GDM1 (cell line): ENCODE results near the gene MYZAP.

Experiments used
- DNase-seq: peaks from one replicate; lab custom pipeline; 2025; lab: John Stamatoyannopoulos, UW

Gene MYZAP

GRCh38 chr15:57562196-57562769, 29.4 kb upstream of the MYZAP start:
- no peak for DNase-seq

DNA sequence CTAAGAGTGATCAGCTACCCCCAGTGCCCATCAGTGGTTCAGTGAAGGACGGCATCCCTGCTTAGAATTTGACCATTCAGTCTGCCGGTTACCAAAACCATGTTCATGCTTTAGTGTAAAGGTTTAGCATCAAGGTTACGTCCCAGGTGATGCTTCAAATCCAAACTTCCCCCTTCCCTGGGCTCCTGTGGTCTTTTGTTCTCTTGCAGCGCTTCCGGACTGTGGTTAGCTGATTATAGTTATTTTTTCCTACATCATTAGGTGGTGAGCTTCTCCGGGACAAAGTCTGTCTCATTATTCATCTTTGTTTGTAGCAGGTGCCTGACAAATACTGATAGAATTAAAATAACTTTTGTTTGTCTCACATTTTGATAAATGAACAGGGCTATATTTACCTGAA, 28.3 kb upstream of the MYZAP start:
- DNase-seq: no peak

DNA sequence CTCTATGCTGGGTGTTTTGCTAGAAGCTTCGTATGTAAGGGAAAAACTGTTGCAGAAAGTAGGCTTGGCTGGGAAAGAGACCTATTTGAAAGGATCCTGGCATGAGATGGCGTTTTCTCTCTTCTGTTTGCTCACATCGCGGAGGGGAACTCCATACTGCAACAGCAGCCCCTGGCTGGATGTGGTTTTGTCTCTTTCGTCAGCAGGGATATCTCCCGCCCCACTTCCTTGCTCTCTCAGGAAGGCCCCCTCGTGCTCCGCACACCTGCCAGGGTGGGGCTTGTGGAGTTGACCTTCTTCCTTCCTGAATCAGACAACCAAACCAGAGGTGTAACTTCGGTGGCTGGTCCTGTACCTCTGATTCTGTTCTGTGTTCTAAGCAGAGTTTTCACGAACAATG, 26.4 kb upstream of the MYZAP start:
- DNase-seq: no peak

DNA sequence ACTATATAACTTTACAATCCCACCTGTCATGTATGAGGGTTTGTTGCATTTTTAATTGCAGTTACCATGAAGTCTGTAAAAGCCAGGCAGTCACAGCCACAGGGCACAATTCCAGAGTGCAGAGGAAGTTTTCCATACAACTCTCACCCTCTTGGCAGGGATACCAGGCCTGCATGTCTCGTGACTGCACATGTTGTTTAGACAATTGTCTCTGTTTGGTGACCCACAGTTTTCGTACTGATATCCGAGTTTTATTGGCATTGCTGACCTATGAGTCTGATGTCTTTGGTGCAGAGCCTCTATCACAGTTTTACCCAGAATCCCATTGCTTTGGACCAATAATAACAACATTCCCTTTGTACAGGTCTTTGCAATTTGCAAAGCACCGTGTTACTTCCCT, 24.9 kb upstream of the MYZAP start:
- no peak for DNase-seq

GRCh38 chr15:57567891-57568290, 23.8 kb upstream of the MYZAP start:
- no peak for DNase-seq

DNA sequence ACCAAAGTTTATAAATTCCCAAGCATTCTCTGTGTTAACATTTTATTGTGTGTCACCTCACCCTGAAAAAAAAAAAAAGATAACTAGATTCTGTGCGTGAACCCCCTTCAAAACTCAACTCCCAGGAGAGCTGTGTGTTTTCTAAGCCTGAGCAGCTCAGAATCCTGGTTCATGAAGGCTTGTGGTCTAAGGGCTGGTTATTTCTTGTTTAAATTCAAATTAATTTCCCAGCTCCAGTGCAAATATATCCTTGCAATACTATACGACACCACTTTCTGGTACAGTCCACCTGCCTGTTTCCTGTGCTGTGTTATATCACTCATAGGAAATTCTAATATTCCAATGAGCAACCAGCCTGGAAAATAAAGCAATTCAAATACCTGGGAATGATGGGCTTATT, 23.4 kb upstream of the MYZAP start:
- no peak for DNase-seq

DNA sequence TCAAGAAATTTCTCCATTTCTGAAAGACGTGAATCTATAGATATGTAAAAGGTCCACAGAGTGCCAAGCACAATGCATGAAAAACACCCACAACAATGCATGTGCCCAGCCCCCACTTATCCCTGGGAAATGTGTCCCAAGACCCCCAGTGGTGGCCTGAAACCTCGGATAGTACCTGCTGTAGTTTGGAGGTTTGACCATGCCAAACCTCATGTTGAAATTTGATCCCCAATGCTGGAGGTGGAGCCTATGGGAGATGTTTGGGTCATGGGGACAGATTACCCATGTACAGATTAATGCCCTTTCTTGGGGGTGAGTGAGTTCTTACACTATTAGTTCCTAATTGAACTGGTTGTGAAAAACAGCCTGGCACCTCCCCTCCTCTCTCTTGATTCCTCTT, 21.4 kb upstream of the MYZAP start:
- no peak for DNase-seq

- no peak for DNase-seq
These were observed 20.7 kb upstream of the MYZAP start for GRCh38 chr15:57570994-57571393.

- DNase-seq: no peak
These were observed 20.0 kb upstream of the MYZAP start for GRCh38 chr15:57571725-57572124.

DNA sequence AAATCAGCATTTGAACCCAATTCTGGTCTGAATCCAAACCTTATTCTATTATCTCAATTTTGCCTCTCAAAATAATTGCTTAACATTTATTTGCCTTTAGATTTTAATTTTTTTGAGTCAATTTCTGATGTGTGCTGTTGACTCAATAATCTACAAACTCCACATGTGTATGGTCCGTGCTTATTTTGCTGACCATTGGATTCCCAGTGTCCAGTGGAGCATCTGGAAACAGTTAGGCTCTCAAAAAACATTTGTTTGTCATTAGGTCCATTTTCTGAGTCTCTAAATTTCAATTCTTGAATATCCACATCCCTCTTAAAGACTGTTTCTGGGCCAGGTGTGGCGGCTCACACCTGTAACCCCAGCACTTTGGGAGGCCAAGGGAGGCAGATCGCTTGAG, 19.2 kb upstream of the MYZAP start:
- DNase-seq: no peak

DNA sequence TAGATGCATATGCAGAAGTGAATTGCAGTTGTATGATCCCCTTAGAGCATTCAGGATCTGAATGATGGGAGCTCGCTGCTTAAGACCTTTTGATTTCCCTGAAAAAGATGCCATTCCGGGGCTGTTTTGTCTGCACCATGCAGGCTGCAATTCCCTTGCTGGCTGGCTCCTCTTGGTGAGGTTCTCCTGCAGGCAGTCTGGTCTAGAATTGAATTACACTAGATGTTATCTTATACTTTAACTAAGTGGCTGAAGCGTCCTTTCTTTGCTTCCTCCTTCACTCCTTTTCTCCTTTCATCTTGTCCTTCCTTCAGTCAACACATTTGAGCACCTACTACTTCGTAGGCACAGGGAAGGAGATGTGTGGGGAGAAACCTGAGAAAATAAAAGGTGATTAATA, 18.6 kb upstream of the MYZAP start:
- no peak for DNase-seq

- DNase-seq: no peak
These were observed 16.3 kb upstream of the MYZAP start for GRCh38 chr15:57575363-57575762.

- DNase-seq: no peak
These were observed 13.3 kb upstream of the MYZAP start for GRCh38 chr15:57578288-57578900.

DNA sequence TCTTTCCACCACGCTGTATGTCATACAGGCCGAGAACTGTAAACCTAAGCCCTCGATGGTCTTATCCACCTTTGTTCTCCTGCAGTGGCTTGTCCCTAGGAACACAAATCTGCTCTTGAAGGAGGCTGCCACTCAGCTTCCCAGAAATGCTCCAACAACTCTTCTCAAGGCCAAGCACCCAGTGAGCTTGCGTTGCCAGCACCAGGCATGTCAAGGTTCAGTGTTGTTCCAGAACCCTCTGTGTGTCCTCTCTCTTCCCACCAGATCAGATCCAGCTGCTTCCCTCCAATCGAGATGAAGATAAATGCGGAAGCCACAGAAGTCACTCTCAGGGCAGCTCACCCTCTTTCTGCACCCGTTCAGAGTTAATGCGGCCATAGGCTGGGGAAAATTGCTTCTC, 11.3 kb upstream of the MYZAP start:
- no peak for DNase-seq

DNA sequence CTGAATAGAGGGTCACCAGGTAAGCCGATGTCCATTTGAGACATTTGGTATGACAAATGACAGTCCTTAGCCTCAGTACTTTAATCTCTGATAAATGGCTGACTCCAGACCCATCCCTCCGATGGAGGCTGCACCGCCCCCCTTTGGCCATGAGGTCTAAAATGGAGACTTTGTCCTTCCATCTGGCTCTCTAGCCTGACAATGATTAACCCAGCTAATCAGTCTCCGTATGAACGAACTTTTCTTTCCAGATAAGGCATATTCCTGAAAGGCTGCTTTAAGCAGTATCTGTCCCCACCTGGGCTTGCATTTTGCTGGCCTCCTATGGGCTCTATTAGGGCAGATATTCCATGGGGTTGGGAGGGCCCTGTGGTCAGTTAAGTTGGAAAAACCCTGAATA, 10.8 kb upstream of the MYZAP start:
- DNase-seq: no peak

DNA sequence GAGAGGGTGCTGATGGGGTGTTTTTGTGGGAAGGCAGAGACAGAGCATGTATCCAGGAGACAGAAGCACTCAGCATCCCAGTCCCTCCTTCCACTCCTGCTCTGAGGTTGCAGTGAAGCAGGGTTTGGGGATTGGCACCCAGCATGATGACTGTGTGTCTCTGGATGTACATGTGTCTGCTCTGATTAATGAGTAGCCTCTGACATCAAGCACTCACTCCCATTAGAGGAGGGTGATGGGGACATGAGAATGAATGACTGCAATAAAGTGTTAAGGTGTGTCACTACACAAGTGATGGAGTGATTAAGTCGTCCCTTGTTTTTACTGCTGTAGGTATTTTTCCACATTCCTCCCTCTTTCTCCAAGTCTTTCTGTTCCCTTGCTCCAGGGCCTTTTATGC, 9.6 kb upstream of the MYZAP start:
- no peak for DNase-seq

GRCh38 chr15:57583282-57583681, 8.4 kb upstream of the MYZAP start:
- no peak for DNase-seq

GRCh38 chr15:57583720-57584119, 8.0 kb upstream of the MYZAP start:
- no peak for DNase-seq

GRCh38 chr15:57586661-57587424, 4.9 kb upstream of the MYZAP start:
- DNase-seq: no peak

GRCh38 chr15:57589281-57589680, 2.4 kb upstream of the MYZAP start:
- DNase-seq: no peak

GRCh38 chr15:57589754-57590153, 1.9 kb upstream of the MYZAP start:
- DNase-seq: no peak

- no peak for DNase-seq
These were observed 375 bp upstream of the MYZAP start for GRCh38 chr15:57591237-57591821.

GRCh38 chr15:57592426-57592825, 722 bp downstream of the MYZAP start:
- DNase-seq: no peak
